NCI-H748 treated with DMSO at 0.1 percent for 48 hours (cell line): ENCODE results near the gene CDC26.
"Not testable (repeated sequence)": the region's sequence is repeated elsewhere in the genome, so short reads cannot be mapped to it uniquely, and the experiment has no call there.

Experiments used
- DNase-seq: peaks from one replicate; lab custom pipeline; 2025; lab: John Stamatoyannopoulos, UW

CDC26 gene

GRCh38 chr9:113275157-113276131 is at the start of gene CDC26, which contains the start of gene PRPF4:
CDC26 (minus strand) TSS chr9:113275572; CDS start chr9:113272507, 3,065 bp downstream.
PRPF4 (plus strand) TSS chr9:113275658; CDS start chr9:113275744, 86 bp downstream.
- peak; percentile 99 for DNase-seq

GRCh38 chr9:113322671-113323070 is 47.3 kb upstream of the CDC26 start:
- DNase-seq: no peak

- no peak for DNase-seq
These were observed 44.7 kb upstream of the CDC26 start for GRCh38 chr9:113320051-113320450.

- no peak for DNase-seq
These were observed 43.7 kb upstream of the CDC26 start for GRCh38 chr9:113319054-113319453.

- no peak for DNase-seq
These were observed 42.4 kb upstream of the CDC26 start for GRCh38 chr9:113317777-113318176.

- no peak for DNase-seq
These were observed 40.7 kb upstream of the CDC26 start for GRCh38 chr9:113316030-113316429.

- no peak for DNase-seq
These were observed 39.9 kb upstream of the CDC26 start for GRCh38 chr9:113315231-113315630.

GRCh38 chr9:113313261-113313660 is 37.9 kb upstream of the CDC26 start:
- DNase-seq: no peak

GRCh38 chr9:113311961-113312360 is 36.6 kb upstream of the CDC26 start:
- DNase-seq: no peak

GRCh38 chr9:113310538-113310937 is 35.2 kb upstream of the CDC26 start:
- no peak for DNase-seq

GRCh38 chr9:113309204-113309813 is 33.9 kb upstream of the CDC26 start:
- DNase-seq: no peak

- no peak for DNase-seq
These were observed 32.1 kb upstream of the CDC26 start for GRCh38 chr9:113307396-113307975.

- DNase-seq: no peak
These were observed 31.2 kb upstream of the CDC26 start for GRCh38 chr9:113306566-113306965.

- DNase-seq: no peak
These were observed 27.5 kb upstream of the CDC26 start, which contains the start of gene RNF183 for GRCh38 chr9:113302792-113303418. RNF183 (minus strand) TSS chr9:113303376; CDS start chr9:113298184, 5,192 bp downstream.

- no peak for DNase-seq
These were observed 26.2 kb upstream of the CDC26 start for GRCh38 chr9:113301548-113301947.

GRCh38 chr9:113299800-113300292 is 24.5 kb upstream of the CDC26 start:
- no peak for DNase-seq

GRCh38 chr9:113298924-113299770 is 23.8 kb upstream of the CDC26 start:
- DNase-seq: peak; percentile 65

GRCh38 chr9:113298311-113298710 is 22.9 kb upstream of the CDC26 start:
- DNase-seq: no peak

- DNase-seq: no peak
These were observed 21.6 kb upstream of the CDC26 start for GRCh38 chr9:113296796-113297558.

GRCh38 chr9:113296247-113296646 is 20.9 kb upstream of the CDC26 start:
- DNase-seq: not testable (repeated sequence)
